ENCODE data around the gene VWCE. TPM values are rescaled to one million over a fixed set of nuclear protein-coding genes. Genes with fewer than 3 reads are reported as not detected.
A peak's percentile ranks its signal among the peaks of the same experiment; 100 is the strongest.

VWCE gene
- total RNA-seq, 1 donor from 2014 or later = 0.26 TPM

DNA sequence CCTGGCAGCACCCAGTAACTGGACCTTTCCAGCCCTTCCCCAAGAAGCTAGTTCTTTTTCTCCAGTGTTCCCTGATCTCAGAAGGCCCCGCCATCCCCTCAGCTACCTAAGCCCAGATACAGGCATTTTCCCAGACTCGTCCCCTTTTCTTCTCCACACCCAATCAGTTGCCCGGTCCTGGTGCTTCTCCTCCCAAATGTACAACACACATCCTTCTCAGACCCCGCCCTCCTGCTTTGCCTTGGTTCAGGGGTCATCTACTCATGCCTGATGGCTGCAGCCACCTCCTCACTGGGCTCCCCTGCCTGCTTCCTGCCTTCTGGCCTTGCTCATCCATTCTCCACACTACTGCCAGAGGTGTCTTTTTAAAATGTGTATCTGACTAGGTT lies 44.4 kb upstream of the VWCE start:
- no peaks in the 10 kb centered on the region for H3K27me3 ChIP-seq (ENCODE audit: control insufficient read depth, insufficient read depth, low read length)
- H3K36me3 ChIP-seq (ENCODE audit: control insufficient read depth, insufficient read depth, low read length) = peaks cover 15% of the 10 kb centered on the region
- FAIRE-seq = no peak
- H3K4me3 ChIP-seq (ENCODE audit: low read depth, low read length) = no peak overlapping the region
- DNase-seq (ENCODE audit: low read depth) = no peak
- TF ChIP-seq, protein P1, sequence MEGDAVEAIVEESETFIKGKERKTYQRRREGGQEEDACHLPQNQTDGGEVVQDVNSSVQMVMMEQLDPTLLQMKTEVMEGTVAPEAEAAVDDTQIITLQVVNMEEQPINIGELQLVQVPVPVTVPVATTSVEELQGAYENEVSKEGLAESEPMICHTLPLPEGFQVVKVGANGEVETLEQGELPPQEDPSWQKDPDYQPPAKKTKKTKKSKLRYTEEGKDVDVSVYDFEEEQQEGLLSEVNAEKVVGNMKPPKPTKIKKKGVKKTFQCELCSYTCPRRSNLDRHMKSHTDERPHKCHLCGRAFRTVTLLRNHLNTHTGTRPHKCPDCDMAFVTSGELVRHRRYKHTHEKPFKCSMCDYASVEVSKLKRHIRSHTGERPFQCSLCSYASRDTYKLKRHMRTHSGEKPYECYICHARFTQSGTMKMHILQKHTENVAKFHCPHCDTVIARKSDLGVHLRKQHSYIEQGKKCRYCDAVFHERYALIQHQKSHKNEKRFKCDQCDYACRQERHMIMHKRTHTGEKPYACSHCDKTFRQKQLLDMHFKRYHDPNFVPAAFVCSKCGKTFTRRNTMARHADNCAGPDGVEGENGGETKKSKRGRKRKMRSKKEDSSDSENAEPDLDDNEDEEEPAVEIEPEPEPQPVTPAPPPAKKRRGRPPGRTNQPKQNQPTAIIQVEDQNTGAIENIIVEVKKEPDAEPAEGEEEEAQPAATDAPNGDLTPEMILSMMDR (IDR thresholded peaks at IDR 0.05; ENCODE audit: insufficient read depth, low read length, severe bottlenecking) = no peak

DNA sequence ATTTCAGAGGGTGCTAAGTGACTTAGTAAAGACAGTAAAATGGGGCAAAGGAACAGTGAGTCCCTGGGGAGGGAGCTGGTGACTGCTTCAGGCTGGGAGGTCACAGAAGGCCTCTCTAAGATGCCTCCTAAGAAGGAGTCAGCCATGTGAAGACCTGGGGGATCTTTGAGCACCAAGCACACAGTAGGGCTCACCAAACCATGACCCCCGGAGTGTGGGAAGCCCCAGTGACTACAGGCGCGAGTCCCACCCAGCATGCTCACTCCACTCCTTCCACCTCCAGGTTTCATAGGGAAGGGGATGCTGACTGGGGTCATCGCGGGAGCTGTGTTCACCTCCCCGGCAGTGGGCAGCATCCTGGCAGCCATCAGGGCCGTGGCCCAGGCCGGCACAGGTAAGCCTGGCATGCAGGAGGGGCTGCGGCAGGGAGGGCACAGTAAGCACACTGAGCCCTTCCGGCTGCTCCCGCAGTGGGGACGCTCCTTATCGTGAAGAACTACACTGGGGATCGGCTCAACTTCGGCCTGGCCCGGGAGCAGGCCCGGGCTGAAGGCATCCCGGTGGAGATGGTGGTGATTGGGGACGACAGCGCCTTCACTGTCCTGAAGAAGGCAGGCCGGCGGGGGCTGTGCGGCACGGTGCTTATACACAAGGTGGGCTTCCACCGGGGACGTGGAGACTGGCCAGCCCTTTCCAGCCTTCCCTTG lies 43.8 kb upstream of the VWCE start:
- no peak for FAIRE-seq
- H3K27me3 ChIP-seq (ENCODE audit: control insufficient read depth, insufficient read depth, low read length) = no peaks in the 10 kb centered on the region
- TF ChIP-seq, protein P1 (IDR thresholded peaks at IDR 0.05; ENCODE audit: insufficient read depth, low read length, severe bottlenecking) = no peak
- no peak for DNase-seq (ENCODE audit: low read depth)
- H3K4me3 ChIP-seq (ENCODE audit: low read depth, low read length) = no peak overlapping the region
- peaks cover 15% of the 10 kb centered on the region for H3K36me3 ChIP-seq (ENCODE audit: control insufficient read depth, insufficient read depth, low read length)

DNA sequence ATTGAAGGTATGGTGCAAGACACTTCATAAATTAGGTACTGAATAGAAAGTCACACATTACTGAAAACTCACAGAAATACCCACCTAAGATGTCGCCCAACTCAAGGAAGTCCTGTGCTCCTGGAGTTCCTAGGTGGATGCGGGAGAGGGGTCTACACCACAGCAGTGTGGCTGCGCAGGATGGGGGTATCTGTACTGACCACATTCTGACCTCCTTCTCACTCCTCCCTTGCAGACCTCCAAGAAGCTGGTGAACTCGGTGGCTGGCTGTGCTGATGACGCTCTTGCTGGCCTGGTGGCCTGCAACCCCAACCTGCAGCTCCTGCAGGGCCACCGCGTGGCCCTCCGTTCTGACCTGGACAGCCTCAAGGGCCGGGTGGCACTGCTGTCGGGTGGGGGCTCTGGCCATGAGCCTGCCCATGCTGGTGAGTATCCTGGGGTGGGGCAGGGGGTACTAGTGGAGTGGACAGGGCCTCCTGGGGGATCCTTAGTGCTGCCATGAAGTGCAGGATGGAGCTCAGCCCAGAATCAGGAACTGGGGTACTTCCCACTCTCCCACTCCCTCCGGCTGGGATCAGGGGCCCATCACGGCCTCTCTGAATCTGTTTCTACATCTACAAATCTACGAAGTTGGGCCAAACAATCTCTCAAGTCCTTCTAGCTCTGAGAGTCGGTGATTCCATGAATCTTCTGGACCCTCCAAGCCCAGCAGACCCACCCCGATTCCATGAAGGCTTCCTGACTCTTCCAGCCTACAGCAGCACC lies 42.8 kb upstream of the VWCE start:
- H3K27me3 ChIP-seq (ENCODE audit: control insufficient read depth, insufficient read depth, low read length) = no peaks in the 10 kb centered on the region
- H3K4me3 ChIP-seq (ENCODE audit: low read depth, low read length) = no peak overlapping the region
- H3K36me3 ChIP-seq (ENCODE audit: control insufficient read depth, insufficient read depth, low read length) = peaks cover 15% of the 10 kb centered on the region
- no peak for FAIRE-seq
- no peak for DNase-seq (ENCODE audit: low read depth)
- TF ChIP-seq, protein P1 (IDR thresholded peaks at IDR 0.05; ENCODE audit: insufficient read depth, low read length, severe bottlenecking) = no peak

DNA sequence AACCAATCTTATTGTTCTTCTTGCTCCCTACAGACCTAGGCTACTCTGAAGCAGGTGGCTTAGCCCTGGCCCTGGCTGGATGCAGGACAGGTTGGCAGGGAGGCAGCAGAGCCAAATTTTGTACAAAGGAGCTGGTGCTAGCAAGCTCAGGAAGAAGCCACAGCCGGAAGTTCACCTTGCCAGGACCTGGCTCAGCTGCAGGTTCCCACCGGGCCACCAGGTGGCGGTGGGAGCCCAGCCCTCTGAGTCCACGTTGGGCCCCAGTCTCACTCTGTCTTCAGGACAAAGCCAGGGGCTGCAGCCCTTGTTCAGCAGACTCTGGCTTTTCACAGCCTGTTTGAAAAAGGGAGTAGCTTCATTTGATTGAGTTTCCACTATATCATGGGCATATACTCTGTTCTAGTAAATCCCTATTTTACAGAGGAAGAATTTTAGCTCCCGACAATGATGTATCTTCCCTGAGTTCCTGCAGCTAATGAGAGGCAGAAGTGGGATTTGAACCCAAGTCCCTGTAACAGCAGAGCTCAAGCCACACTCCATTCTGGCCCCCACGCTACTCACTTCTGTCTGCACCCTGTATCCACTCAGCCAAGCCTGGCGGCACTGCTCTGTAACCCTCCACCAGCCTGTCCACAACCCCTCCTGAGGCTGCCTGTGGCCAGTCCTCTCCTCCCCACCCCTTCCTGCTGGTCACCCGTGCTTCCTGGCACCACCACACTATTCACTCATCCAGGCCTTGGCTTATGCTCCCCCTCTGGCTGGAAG lies 41.2 kb upstream of the VWCE start:
- FAIRE-seq = no peak
- TF ChIP-seq, protein P1 (IDR thresholded peaks at IDR 0.05; ENCODE audit: insufficient read depth, low read length, severe bottlenecking) = peak; percentile 99
- H3K36me3 ChIP-seq (ENCODE audit: control insufficient read depth, insufficient read depth, low read length) = peaks cover 5% of the 10 kb centered on the region
- DNase-seq (ENCODE audit: low read depth) = peak; percentile 68
- H3K27me3 ChIP-seq (ENCODE audit: control insufficient read depth, insufficient read depth, low read length) = no peaks in the 10 kb centered on the region
- no peak overlapping the region for H3K4me3 ChIP-seq (ENCODE audit: low read depth, low read length)

DNA sequence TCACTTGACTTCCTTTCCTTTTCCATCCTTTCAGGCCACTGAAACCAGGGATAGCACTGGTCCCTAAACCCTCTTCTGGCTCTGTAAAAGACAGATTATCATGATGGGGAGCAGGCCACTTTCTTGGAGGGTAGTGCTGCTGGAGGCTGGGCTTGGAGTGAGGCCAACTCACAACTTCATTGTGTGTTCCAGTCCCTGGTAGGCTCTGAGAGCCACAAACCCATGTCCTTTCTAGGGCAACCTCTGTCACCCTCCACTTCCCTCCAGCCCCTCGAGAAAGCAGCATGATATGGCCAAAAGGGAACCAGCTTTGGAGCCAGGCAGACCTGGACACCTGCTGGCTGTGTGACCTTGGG lies 40.2 kb upstream of the VWCE start:
- H3K27me3 ChIP-seq (ENCODE audit: control insufficient read depth, insufficient read depth, low read length) = no peaks in the 10 kb centered on the region
- DNase-seq (ENCODE audit: low read depth) (no peak), FAIRE-seq (no peak)
- TF ChIP-seq, protein P1 (IDR thresholded peaks at IDR 0.05; ENCODE audit: insufficient read depth, low read length, severe bottlenecking) = no peak
- H3K4me3 ChIP-seq (ENCODE audit: low read depth, low read length) = no peak overlapping the region
- peaks cover 5% of the 10 kb centered on the region for H3K36me3 ChIP-seq (ENCODE audit: control insufficient read depth, insufficient read depth, low read length)

Measured in bronchial epithelial cell (primary cell).